ENCODE results near the gene UPK3A.
"Not testable (repeated sequence)": the region's sequence is repeated elsewhere in the genome, so short reads cannot be mapped to it uniquely, and the experiment has no call there.

UPK3A gene

DNA sequence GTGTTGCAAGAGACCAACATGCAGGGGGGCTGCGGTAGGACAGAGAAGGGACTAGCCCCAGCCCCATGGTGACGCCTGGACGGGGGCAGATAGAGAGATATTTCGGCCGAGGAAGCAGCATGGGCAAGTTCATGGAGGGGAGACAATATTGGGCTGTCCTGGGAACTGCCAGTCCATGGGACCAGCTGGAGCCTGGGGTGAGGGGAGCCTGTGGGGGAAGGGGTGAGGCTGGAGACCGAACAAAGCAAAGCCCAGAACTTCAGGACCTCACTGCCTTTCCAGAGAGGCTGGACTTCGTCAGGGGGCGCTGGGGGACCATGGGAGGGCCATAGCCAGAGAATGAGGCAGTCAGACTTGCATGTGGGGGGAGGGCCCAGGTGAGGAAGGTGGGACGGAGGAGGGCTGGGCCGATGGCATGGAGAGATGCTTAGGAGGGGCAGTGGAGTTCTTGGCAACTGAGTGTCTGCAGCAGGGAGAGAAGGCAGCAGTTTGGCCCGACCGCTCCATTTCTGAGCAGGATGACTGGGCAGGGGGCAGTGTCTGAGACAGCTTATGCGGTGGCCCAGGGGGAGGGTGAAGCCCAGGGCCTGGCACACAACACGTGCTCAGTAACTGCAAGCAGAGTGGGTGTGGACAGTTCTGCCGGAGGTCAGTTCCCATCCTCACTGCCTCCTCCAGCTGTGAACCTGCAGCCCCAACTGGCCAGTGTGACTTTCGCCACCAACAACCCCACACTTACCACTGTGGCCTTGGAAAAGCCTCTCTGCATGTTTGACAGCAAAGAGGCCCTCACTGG is 712 bp downstream of the UPK3A start:
- DNase-seq: no peak

GRCh38 chr22:45286854-45287551 is 2.3 kb downstream of the UPK3A start:
- no peak for DNase-seq

- no peak for DNase-seq
Observed at GRCh38 chr22:45290410-45290936, 5.7 kb downstream of the UPK3A start.

DNA sequence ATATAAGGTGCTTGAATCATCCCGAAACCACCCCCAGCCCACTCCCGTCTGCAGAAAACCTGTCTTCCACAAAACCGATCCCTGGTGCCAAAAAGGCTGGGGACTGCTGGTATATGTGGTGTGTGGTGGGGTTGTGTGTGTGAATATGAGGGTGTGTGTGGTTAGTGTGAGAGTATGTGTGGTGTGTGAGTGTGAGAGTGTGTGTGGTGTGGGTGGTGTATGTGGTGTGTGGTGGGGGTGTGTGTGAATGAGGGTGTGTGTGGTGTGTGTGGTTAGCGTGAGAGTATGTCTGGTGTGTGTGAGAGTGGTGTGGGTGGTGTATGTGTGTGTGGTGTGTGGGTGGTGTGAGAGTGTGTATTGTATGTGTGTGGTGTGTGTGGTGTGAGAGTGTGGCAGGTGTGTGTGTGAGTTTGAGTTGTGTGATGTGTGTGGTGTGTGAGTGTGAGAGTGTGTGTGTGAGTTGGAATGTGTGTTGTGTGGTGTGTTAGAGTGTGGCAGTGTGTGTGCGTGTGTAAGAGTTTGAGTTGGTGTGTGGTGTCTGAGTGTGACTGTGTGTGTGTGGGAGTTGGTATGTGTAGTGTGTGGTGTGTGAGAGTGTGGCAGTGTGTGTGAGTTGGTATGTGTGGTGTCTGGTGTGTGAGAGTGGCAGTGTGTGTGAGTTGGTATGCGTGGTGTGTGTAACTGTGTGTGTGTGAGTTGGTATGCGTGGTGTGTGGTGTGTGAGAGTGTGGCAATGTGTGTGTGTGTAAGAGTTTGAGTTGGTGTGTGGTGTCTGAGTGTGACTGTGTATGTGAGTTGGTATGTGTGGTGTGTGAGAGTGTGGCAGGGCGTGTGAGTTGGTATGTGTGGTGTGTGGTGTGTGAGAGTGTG is 6.5 kb downstream of the UPK3A start:
- DNase-seq: no peak

DNA sequence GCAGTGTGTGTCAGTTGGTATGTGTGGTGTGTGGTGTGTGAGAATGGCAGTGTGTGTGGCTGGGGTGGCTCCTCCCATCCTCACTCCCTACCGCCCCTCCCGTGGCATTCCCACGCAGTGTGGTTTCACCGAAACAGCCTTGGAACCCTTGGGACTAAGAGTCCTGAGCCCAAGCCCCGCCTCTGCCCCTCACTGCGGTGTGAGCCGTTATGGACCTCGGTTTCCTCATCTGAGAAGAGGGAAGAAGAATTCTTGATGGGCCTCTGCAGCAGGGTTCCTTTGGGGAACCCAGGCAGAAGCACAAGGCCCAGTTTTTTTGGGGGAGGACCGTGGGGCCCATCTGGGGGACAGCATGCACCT is 7.2 kb downstream of the UPK3A start:
- DNase-seq: no peak

GRCh38 chr22:45292731-45293442 is 8.1 kb downstream of the UPK3A start:
- DNase-seq: no peak

DNA sequence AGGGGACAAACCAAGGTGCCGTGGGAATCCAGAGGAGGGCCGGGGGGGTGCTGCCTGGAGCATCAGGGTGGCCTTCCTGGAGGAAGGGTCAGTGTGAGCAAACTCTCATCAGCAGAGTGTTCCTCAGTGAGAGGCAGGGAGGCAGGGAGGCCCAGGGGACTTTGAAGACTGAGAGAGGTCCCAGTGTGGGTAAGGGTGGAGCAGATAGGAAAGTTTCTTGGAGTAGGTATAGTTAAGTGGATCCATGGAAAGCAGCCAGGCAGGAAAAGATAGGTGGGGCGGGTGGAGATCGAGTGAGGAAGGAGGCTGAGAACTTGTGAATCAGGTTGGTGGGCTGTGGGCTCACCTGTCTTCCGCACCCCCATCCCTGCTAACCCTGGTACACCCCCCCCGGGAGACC is 9.3 kb downstream of the UPK3A start:
- no peak for DNase-seq

- DNase-seq: not testable (repeated sequence)
Observed at GRCh38 chr22:45295004-45295403, 10.3 kb downstream of the UPK3A start.

GRCh38 chr22:45295492-45295891 is 10.7 kb downstream of the UPK3A start:
- DNase-seq: no peak

- no peak for DNase-seq
Observed at GRCh38 chr22:45296628-45297297, 12.0 kb downstream of the UPK3A start.

- DNase-seq: no peak
Observed at GRCh38 chr22:45298934-45299505, 14.3 kb downstream of the UPK3A start.

DNA sequence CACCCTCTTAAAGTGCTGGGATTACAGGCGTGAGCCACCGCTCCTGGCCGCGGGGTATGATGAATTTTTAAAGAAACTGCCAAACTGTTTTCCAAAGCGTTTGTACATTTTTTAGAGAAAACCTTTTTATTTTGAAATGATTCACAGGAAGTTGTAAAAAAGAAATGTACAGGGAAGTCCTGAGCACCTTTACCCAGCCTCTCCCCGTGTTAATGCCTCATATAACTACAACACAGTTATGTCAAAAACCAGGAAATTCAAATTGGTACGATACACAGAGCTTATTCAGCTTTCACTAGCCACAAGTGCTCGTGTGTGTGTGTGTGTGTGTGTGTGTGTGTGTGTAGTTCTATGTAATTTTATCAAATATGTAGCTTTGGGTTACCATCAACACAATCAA is 18.0 kb downstream of the UPK3A start:
- no peak for DNase-seq

- DNase-seq: no peak
Observed at GRCh38 chr22:45303181-45303580, 18.4 kb downstream of the UPK3A start.

DNA sequence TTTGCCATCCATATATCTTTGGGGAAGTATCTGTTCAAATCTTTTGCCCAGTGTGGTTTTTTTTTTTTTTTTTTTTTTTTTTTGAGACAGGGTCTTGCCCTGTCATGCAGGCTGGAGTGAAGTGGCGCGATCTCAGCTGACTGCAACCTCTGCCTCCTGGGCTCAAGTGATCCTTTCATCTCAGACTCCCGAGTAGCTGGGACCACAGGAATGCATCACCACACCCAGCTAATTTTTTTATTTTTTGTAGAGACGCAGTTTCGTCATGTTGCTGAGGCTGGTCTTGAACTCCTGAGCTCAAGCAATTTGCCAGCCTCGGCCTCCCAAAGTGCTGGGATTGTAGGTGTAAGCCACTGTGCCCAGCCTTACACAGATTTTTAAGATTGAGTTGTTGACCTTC is 20.2 kb downstream of the UPK3A start:
- DNase-seq: no peak

DNA sequence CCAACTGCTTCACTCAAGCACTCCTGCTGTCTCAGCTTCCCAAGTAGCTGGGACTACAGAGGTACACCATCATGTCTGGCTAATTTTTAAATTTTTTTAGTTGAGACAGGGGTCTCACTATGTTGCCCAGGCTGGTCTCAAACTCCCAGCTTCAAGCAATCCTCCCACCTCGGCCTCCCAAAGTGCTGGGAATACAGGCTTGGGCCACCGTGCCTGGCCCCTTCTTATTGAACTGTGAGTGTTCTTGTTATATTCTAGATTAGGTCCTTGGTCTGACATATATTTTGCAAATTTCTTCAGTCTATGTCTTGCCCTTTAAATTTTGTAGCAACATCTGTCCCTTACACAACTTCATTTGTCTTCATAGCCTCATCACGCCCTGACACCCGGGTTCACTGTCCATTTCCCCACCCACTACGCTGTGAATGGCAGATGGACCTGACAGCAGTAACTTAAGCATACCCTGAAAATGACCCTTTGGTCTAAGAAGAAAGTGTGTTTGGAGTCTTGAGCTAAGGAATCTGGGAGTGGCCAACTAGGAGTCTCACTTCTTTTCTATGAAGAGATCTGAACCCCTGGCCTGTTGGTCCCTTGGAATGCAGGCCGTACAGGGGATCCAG is 20.8 kb downstream of the UPK3A start:
- DNase-seq: no peak

DNA sequence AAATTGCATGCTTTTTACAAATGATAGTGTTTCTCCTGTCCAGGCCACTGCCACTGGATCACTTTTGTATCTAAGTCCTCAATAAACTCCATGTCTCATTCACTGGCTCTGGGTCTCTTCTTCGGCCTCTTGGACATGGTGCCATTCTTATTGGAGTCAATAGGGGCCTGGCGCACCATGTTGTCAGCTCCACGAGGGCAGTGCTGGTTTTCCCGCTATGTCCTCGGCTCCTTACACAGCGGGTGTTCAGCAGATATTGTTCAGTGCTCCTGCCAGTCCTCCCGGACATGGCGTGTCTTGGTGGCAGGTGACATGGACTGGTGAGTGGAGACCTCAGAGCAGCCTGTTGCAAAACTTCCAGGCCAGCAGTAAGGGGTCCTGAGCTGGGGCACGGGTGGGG is 21.4 kb downstream of the UPK3A start:
- no peak for DNase-seq

DNA sequence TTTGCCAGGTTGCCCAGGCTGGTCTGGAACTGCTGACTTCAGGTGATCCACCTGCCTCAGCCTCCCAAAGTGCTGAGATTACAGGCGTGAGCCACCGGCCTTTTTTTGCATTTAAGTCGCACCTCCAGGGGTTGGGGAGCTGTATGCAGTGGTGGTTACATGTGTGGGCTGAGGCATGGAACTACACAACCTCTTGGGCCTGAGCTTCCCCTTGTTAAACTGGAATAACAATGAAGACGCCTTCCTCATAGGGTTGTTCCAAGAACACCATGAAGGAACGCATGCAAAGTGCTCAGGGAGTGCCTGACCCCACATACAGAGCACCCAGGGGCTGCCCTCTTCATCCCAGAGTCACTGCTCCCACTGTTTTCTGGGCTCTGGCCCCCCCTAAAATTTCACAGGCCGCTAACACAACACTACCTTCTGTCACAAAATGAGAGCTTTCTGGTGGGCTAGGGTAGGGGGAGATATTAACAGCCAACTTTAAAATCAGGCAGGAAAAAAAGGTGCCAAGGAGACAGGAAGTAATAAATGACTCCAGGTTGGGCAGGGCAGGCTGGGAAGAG is 23.7 kb downstream of the UPK3A start:
- no peak for DNase-seq

- DNase-seq: no peak
Observed at GRCh38 chr22:45308957-45309421, 24.2 kb downstream of the UPK3A start.

- DNase-seq: peak; percentile 82
Observed at GRCh38 chr22:45309422-45310227, 24.9 kb downstream of the UPK3A start, which contains the start of gene FAM118A. FAM118A (plus strand) TSS chr22:45309934; CDS start chr22:45322380, 12,446 bp downstream.
